Muscle layer of duodenum (tissue), 2 donors: Measurements from ENCODE around the gene DUSP2.
A peak's percentile ranks its signal among the peaks of the same experiment; 100 is the strongest.

Experiments
- H3K27ac ChIP-seq: one replicate; pipeline ENCODE4 v1.7.0; 2013; ENCODE audit warnings: mild to moderate bottlenecking, low read length
- H3K27me3 ChIP-seq: one replicate; pipeline ENCODE4 v1.7.0; 2013; ENCODE audit warnings: low read depth, mild to moderate bottlenecking, control low read depth, low read length
- H3K36me3 ChIP-seq, 2 donors: one replicate each; pipeline ENCODE4 v1.7.0; 2013; ENCODE audit warnings: low read length in 2 of 2, control low read depth in 1 of 2, mild to moderate bottlenecking in 1 of 2; ENCODE audit not compliant: insufficient read depth in 2 of 2, control insufficient read depth in 1 of 2
- H3K4me1 ChIP-seq, 2 donors: one replicate each; pipeline ENCODE4 v1.7.0; 2013; ENCODE audit warnings: low read length in 2 of 2, mild to moderate bottlenecking in 2 of 2, control low read depth in 1 of 2, moderate library complexity in 1 of 2; ENCODE audit not compliant: insufficient read depth in 2 of 2, control insufficient read depth in 1 of 2
- H3K4me3 ChIP-seq, 2 donors: one replicate each; pipeline ENCODE4 v1.7.0; 2013; ENCODE audit warnings: low read length in 2 of 2, low read depth in 1 of 2, mild to moderate bottlenecking in 1 of 2
- H3K9me3 ChIP-seq, 2 donors: one replicate each; pipeline ENCODE4 v1.7.0; 2013; ENCODE audit warnings: low read length in 2 of 2, control low read depth in 1 of 2, mild to moderate bottlenecking in 1 of 2; ENCODE audit not compliant: control insufficient read depth in 1 of 2
- donor health status: healthy.

The DUSP2 gene

DNA sequence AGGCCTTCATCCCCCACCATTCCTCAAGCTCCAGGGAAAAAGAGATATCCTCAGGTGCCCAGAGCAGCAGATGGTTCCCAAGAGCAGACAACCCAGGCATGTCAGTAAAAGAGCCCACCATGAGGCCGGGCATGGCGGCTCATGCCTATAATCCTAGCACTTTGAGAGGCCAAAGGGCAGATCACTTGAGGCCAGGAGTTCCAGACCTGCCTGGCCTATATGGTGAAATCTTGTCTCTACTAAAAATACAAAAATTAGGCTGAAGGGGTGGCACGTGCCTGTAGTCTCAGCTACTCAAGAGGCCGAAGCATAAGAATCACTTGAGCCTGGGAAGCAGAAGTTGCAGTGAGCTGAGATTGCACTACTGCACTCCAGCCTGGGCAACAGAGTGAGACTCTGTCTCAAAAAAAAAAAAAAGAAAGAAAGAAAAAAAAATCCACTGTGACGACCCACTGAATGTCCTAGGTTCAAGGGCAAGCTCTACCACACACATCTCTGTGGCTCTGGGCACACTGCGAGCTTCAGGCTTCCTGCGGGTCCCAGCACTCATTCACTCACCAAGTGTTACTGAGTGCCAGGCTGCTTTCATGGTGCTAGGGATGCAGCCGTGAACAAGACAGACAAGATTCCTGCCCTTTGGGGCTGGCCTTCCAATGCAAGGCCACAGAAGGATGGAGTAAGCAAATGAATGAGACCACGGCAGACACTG lies 6.5 kb upstream of the DUSP2 start:
- H3K4me1 ChIP-seq: peaks cover 0 to 6% of the 10 kb centered on the region in 2 donors
- H3K36me3 ChIP-seq: no peaks in the 10 kb centered on the region
- no peaks in the 10 kb centered on the region for H3K27me3 ChIP-seq
- H3K27ac ChIP-seq: no peak overlapping the region
- H3K9me3 ChIP-seq: no peaks in the 10 kb centered on the region
- H3K4me3 ChIP-seq: no peak overlapping the region

DNA sequence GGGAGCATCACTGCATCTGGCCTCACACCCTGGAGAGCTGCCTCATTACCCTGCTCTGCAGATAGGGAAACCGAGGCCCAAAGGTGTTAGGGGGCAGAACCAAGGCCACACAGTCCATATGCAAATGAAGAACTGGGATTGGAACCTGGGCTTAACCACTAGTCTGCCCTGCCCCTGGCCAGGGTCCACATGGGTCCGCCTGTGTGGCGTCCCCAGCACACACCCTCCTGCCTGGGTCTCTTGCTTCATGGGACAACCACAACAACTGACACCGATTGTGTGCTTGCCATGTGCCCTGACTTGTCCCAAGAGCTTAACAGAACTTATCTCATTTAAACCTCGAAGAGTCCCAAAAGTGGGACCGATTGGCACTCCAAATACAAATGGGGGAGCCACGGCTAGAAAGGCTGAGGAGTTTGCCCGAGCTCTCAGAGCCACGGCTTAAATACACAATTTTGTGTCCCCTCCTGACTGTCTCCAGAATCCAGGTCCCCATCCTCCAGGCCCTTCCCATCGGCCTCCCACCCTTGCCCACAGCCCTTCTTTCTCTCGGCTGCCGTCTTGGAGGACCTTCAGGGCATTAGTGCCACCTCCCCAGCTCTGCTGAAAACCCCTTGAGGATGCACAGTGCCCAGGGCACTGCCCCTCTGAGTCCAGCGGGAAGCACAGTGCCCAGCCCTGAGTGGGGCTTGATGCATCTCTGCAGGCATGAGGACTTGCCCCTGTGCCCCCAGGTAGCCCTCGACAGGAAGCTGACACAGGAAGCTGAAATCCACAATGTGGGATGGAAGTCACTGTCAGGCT lies 5.8 kb upstream of the DUSP2 start:
- Histone ChIP-seq H3K4me3 (no peak overlapping the region), H3K4me1 (peaks cover 0 to 6% of the 10 kb centered on the region in 2 donors), H3K9me3 (no peaks in the 10 kb centered on the region), H3K27ac (no peak overlapping the region), H3K36me3 (no peaks in the 10 kb centered on the region), H3K27me3 (no peaks in the 10 kb centered on the region)

GRCh38 chr2:96150007-96150640 lies 4.9 kb upstream of the DUSP2 start:
- no peaks in the 10 kb centered on the region for H3K9me3 ChIP-seq
- H3K4me3 ChIP-seq: no peak overlapping the region
- peaks cover 0 to 10% of the 10 kb centered on the region in 2 donors for H3K4me1 ChIP-seq

DNA sequence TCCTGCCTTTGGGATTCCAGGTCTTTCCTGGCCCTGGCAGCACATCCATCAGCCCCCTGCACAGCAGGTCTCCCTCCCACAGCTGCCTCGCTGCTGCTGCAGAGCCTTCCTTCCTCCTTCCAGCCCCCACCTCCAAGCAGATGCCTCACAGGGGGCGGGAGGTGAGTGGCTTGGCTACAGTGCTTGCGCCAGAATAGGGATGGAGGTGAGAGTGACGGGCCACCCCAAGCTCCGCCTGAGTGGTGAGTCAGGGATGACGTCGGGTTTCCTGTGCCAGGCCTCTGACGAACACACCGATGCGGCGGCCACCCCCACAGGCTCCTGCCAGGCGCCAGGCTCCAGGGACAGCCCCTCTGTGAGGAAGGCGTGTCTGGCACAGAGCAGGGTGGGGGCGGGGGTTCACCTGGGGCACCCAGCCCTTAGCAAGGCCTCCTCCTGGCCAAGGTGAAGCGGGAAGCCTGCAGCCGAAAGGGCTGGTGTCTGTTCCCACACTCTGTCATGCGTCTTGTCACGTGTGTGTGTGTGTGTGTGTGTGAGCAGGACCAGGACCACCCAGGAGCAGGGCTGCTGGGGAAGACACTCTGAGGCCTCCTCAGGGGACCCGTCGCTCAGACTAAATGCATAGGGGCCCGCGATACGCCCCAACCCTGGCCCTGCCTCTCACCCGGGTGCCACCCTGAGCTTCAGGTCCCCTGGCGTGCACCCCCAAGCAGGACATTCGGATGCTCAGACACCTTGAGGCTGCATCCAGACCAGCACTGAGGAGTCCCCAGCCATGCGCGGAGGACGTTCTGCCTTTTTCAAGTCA lies 3.4 kb upstream of the DUSP2 start:
- Histone ChIP-seq H3K27me3 (no peaks in the 10 kb centered on the region), H3K27ac (no peak overlapping the region), H3K9me3 (no peaks in the 10 kb centered on the region), H3K36me3 (no peaks in the 10 kb centered on the region), H3K4me3 (no peak overlapping the region), H3K4me1 (peaks cover 0 to 18% of the 10 kb centered on the region in 2 donors)

More at GRCh38 chr2:96150007-96150640, 4.9 kb upstream of the DUSP2 start:
- no peak overlapping the region for H3K27ac ChIP-seq
- H3K27me3 ChIP-seq: no peaks in the 10 kb centered on the region
- no peaks in the 10 kb centered on the region for H3K36me3 ChIP-seq

- Histone ChIP-seq H3K4me3 (no peak overlapping the region), H3K27ac (no peak overlapping the region), H3K27me3 (no peaks in the 10 kb centered on the region), H3K9me3 (no peaks in the 10 kb centered on the region), H3K4me1 (peaks cover 0 to 18% of the 10 kb centered on the region in 2 donors), H3K36me3 (no peaks in the 10 kb centered on the region)
Measured at GRCh38 chr2:96147593-96148201, 2.5 kb upstream of the DUSP2 start.

GRCh38 chr2:96146881-96147592 lies 1.8 kb upstream of the DUSP2 start:
- H3K36me3 ChIP-seq: no peaks in the 10 kb centered on the region
- no peak overlapping the region for H3K4me3 ChIP-seq
- no peak overlapping the region for H3K27ac ChIP-seq

DNA sequence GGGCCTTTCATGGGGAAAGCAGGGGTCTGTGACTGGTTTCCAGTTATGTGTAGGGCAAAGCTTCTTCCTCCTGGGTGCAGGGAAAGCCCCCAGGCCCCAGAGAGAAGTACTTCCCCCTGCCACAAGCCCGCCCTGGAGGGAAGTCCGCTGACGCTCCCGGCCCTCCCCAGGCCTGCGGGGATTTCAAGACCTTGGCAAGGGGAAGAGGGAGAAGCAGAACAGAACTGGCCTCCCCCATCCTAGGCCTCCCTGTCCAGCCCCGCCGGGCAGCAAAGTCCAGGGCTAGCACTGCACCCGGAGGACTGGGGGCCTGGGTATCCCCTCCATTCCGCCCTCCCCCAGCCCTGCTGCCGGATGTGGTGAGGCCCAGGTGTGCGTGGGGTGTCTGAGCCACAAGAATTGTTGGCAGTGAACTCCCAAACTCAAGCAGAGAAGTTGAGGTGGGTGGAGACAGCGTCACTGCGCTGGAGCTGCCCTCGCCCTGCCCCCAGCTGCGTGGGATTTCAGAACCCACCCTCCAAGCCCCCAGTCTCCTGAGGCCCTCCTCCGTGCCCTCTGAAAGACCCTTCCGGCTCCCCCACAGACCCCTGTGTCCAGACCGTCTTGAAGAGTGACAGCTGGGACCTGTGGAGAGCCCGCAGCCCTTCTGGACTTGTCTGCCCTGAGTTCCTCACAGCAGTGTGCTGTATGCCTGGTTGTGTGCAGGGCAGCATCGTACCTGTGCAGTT lies 1.1 kb upstream of the DUSP2 start:
- peaks cover 0 to 18% of the 10 kb centered on the region in 2 donors for H3K4me1 ChIP-seq
- H3K9me3 ChIP-seq: no peaks in the 10 kb centered on the region
- H3K36me3 ChIP-seq: no peaks in the 10 kb centered on the region
- peak overlapping the region in 1 of 2 donors; percentile 7 for H3K4me3 ChIP-seq
- no peaks in the 10 kb centered on the region for H3K27me3 ChIP-seq
- peak overlapping the region; percentile 65 for H3K27ac ChIP-seq

More at GRCh38 chr2:96146881-96147592, 1.8 kb upstream of the DUSP2 start:
- H3K4me1 ChIP-seq: peaks cover 0 to 18% of the 10 kb centered on the region in 2 donors
- no peaks in the 10 kb centered on the region for H3K27me3 ChIP-seq
- H3K9me3 ChIP-seq: no peaks in the 10 kb centered on the region

- Histone ChIP-seq H3K27ac (peak overlapping the region; percentile 65), H3K4me3 (peak overlapping the region in 1 of 2 donors; percentile 50), H3K4me1 (peaks cover 0 to 18% of the 10 kb centered on the region in 2 donors), H3K9me3 (no peaks in the 10 kb centered on the region), H3K36me3 (no peaks in the 10 kb centered on the region), H3K27me3 (no peaks in the 10 kb centered on the region)
Measured at GRCh38 chr2:96145848-96146152, 560 bp upstream of the DUSP2 start.

DNA sequence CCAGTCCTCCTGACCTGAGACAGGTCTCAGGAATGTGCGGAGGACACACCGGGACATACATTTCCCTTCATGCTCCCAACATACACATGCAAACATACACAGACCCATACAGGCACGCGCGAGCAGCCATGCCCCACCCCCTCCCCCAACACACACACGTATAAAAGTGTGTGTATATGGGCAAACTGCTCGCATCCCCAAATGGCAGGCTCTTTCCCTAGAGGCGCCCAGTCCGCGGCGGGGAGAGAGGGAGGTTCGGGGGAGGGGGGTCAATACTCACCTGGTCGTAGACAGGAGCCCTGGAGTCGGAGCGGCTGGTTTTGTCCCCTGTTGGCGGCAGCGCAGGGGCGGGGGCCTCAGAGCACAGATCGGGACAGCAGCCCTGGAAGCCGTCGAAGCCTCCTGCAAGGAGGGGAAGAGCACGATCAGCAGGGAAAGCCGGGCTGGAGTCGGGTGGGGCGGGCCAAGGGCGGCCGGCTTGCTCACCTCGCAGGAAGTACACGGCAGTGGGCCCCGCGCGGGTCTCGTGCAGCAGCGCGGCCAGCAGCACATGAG lies 682 bp downstream of the DUSP2 start:
- Histone ChIP-seq H3K27me3 (no peaks in the 10 kb centered on the region), H3K36me3 (no peaks in the 10 kb centered on the region), H3K27ac (no peak overlapping the region), H3K4me1 (peaks cover 0 to 18% of the 10 kb centered on the region in 2 donors), H3K4me3 (peak overlapping the region; percentile 50 to 54), H3K9me3 (no peaks in the 10 kb centered on the region)
